ENCODE results near the gene MIEF1.

The MIEF1 gene

DNA sequence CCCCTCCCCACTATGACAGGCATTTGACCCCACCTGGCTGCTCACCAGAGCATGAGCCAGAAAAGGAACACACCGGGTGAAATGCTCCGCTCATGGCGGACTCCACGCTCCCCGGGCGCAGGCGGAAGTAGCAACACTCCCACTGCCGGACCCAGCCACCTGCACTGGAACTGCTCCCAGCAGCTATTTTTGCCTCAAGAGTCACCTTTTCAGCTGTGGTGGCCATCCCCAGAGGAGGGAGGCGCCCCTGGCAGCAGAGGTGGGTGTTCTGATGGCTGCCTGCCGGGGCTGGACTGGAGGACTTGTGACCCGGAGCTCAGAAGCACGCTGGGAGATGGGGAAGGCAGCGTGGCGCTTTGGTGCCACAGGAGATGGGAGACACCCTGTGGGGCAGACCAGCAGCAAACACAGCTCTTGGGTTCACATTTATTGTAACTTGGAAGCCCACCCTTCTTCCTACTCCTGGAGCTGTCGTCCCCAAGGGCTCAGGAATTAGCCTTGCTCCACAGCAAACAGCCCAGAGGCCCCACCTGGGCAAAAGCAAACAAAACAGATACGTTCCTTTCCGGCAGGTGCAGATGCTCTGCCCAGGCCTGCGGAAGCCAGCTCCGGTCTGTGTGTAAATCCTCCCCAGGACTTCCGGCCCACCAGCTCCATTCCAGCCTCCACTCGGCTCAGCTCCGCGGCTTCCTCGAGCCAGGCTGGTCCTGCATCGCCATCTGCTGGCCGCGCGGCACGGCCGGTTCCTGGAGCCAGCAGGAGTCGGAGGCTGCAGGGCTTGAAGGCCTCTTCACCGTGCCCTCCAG is 26.8 kb downstream of the MIEF1 start:
- no peak for DNase-seq (ENCODE audit: low read depth)

DNA sequence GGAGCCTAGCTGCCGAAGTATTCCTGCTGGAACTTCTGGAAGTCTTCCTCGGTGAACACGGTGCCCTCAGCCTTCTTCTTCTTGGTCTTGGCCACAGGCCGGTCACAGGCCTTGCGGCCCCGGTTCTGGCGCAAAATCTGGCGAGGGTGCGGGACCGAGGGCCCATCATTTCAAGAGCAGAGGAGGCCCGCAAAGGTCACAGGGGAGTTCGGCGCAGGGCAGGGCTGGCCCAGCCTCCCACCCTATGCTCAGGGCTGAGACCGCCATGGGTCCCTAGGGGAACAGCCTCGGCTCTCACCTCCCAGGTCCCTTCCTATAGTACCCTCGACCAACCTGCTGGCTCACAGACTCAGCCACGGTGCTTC is 27.4 kb downstream of the MIEF1 start:
- no peak for DNase-seq (ENCODE audit: low read depth)

DNA sequence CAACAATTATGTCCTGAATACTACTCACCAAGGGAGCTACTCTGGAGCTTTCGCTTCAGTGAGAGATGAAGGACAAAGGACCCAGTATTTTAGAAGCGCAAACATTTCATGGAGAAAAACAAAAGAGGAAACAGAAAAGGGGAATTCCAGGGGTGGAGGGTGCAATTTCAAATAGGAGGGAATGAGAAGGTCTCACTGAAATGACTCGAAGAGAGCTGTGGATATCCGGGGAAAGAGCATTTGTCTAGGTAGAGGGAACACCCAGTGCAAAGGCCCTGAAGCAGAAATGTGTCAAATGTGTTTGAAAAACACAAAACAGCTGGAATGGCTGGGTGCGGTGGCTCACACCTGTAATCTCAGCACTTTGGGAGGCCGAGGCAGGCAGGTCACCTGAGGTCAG is 28.0 kb downstream of the MIEF1 start:
- no peak for DNase-seq (ENCODE audit: low read depth)

DNA sequence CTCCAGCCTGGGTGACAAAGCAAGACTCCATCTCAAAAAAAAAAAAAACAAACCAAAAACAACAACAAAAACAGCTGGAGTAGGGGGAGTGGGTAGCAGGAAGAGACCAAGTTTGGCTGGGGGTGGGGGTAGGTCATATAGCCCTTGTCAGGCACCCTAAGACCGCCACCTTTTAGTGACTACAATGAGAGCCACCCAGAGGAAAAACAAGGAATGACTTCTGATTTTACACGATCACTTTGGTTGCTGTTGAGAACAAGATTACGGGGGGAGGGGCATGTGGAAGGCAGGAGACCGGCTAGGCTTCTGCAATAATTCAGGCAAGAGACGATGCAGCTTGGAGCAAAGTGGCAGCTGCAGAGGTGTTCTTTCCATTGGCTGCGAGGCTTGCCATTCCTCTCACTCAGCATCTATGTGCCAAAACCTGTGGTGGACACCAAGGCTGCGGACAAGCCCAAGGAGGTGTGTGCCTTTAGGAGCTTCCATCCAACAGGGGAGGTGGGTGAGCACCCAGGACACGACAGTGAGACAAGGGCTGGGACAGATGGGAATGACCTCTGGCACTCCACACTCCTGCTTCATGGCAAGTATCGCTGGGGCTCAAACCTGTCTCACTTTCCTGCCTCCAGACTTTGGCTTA is 28.7 kb downstream of the MIEF1 start:
- DNase-seq (ENCODE audit: low read depth) = no peak

DNA sequence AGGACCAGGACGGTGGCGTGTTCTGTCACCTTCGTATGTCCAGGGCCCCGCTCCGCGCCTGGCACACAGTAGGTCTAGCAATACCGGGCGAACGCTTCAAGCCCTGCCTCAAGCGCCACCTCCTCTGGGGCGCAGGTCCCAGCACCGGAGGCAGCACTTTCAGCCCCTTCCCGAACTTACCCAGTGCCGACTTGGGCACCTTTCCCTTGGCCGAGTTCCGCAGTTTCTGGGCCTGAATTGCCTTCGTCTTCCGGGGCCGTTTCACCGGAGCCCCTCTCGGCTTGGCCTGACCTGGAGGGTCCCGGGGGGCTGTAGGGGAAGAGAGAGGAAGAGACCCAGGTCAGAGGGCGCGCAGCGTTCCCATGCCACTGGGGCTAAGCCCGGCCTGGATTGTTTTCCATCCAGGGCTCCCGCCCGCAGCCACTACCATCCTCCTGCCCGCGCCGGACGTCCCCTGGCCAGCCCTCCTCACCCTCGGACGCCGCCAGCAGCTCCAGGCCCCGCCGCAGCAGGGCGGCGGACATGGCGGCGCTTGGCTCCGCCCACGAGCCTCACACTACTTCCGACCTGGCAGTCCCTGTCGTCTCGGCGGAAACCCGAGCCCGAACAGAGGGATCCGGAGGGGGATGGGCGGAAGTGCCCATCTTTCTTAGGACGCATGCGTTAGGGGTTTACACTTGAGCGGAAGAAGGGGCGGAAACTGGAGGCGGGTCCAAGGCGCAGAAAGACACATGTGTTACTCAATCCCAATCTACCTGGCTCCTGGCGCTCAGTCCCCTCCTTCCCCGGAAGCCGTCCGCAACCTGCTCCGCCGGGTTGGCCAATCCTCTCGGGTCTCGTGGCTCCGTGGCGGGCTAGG is 30.4 kb downstream of the MIEF1 start, which contains the start of gene RPS19BP1:
Gene RPS19BP1 (minus strand): TSS at position 534 of the 859 bp plus-strand sequence. CDS start 10 bp downstream, at position 524.
- peak; percentile 95 for DNase-seq (ENCODE audit: low read depth)

DNA sequence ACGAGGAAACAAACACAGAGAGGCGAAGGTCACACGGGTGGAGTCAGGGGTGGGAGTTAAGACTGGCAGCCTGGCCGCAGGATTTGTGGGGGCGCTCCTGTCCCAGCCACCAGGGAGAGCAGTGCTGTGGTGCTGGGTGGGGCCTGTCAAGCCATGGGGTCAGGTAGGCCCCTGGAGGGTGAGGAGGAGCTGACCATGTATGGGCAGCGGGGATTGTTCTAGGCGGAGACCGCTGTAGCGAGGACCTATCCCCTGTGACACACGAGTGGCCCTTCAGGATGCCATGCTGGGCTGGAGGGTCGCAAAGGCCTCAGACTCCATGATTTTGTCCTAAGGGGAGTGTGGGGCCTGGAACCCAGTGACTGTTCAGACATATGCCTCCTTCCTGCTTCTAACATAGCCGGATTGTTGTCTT is 32.0 kb downstream of the MIEF1 start:
- no peak for DNase-seq (ENCODE audit: low read depth)

DNA sequence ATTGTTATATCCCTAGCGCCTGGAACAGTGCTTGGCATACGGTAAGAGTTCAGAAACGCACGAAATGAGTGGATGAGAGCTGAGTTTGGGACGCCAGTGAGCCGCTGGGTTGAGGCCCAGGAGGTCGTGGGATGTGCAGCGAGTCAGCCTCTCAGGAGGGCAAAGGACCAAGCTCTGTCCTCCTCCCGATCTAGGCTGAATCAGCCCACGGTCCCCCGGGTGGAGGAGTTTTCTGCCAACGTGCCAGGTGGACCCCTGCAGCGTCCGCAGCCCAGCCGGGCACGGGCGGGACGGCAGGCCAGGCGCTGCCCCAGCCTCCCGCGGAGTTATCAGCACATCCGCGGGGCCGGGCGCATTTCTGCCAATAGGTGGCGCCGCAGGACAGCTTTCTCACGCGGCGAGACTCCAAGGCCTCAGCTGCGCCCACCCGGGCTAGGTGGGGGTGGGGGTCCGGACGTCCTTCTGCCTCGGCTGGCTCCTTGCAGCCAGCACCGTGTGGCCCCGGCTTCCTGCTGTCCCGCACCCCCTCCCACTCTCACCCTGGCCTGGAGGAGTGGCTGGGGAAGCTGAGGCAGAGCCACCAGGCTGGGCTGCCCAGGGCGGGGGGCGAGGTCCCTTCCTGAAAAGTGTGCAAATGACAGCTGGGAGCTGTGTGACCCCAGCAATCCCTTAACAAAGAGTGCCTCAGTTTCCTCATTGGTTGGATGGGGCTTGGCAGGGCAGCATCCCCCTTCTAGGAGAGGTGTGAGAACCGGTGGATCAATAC is 32.7 kb downstream of the MIEF1 start:
- DNase-seq (ENCODE audit: low read depth) = no peak

DNA sequence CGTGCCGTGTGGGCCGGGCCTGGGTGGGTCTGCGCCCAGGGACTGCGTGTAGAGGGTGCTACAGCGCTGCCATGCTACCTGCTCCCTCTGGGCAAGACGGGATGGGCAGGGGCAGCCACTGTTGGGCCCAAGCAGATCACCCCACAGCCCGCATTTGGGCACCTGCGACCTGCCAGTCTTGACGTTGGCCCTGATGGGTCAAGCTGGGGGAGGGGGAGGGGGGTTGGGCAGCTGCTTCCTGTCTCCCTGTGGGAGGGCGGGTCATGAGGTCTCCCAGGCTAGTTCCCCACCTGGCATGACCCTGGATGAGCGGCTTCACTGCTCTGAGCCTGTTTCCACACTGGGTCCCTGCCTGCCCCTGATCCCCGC is 33.3 kb downstream of the MIEF1 start:
- no peak for DNase-seq (ENCODE audit: low read depth)

DNA sequence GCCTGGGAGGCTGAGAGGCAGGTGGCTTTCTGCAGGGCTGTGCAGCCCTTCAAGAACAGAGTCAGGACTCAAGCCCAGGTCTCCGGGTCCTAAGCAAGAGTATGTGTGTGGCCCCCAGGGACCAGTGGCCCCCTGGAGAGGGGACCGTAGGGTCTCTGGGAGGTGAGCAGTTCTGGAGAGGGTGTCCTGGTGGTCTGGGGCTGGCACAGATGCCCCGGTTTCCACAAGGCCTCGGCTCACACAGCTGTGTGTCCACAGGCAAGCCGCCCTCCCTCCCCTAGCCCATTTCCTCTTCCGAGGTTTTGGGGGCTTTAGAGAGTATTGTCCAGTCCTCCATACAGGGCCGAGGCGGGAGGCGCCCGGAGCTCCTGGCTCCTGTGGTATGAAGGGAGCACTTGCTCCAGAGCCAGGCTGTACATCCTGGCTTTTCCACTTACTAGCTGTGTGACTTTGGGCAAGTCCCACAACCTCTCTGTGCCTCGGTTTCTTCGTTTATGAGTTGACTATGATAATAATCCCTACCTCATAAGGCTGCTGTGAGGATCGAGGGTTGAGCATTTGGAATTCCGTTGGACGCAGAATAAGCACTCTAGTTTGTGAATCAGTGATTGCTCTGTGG is 33.9 kb downstream of the MIEF1 start:
- no peak for DNase-seq (ENCODE audit: low read depth)

DNA sequence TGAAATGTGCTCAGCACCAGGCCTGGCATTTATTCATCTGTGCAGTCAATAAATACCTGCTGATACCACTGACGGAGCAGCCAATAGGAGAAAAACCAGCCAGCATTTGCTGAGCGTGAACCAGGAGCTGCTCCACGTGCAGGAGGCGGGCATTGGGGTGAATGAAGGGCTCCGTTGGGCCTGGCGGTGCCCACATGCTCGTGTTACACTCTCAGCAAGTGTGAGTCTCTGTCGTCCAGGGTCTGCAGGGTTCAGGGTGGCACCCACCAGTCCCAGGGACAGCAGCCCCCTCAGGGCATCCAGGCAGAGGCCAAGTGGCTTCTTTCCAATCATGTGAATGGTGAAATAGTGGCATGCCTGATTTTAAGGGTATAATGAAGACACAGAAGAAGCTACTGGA is 34.6 kb downstream of the MIEF1 start:
- DNase-seq (ENCODE audit: low read depth) = no peak

DNA sequence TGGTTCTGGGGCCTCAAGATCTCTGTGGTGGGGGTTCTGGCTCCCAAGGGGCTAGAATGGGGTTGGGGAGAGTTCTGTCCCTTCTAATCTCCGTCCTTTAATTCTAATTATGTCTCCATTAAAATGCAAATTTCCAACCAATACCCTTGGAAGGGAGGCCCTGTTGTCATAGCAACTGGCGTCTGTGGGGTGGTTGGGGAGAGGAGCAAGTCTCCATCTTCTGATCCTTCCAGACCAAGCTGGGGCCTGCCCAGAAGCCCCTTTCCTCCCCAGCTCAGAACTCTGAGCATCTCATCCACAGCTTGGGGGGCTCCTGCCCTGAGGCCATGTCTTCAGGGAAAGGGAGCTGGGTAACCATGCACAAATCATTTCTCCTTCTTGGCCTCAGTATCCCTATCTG is 35.9 kb downstream of the MIEF1 start:
- DNase-seq (ENCODE audit: low read depth) = no peak

DNA sequence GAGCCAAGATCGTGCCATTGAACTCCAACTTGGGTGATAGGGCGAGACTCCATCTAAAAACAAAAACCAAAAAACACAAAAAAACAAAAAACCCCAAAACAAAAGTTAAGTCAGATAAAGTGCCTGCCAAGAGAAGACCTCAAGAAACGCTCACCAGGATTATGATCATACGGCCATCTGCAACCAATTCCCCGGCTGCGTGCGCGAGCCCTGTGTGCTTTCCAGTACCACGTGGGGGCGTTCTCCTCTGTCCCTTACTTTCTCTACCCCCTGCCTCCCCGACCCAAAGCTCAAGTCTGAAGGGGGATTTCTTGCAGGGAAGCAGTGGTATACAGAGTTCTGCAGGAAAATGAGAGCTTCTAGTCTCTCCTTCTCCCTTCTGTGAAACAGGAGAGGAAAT is 41.0 kb downstream of the MIEF1 start:
- DNase-seq (ENCODE audit: low read depth) = no peak

DNA sequence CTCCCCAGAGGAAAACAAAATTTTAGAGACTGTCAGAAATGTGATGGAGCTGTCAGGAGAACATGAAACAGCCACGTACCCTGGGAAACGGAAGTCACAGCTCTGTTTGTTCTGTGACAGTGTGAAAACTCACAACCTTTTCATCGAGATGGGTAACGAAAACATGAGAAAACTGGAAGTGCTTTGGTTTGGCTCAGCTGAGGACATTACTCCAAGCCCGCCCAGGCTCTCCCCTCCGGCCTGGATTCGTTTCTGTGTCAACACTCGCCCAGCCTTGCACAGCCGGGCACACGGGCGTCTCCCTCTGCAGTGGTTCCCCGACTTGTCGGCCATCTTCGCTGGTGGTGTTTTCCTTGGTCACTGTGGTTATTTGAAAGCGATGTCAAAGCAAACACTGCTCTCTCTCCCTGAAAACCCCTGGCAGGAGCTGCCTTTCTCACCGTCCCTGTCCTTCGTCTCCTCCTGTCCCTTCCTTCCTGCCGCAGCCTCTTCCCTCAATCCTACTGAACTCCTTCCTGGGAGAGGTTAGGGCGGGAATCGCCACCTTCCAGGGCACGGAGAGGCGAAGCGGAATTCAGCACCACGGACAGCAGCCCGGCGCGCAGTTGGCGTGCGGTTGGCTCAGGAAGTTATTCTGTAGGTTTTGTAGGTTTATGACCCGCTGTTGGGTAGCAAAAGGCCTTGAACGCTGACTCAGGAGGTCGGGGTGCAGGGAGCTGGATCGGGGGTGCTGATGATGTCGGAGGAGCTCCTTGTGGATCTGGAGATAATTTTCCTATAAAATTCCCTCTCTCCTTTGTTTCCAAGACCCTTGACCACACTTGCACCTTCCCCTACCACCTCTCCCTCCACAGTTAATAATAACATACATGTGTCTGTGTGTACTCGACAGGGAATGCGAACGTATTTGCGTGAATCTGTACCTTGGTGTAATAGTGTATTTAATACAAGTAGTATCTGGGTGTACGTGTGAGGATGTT is 43.6 kb downstream of the MIEF1 start:
- DNase-seq (ENCODE audit: low read depth) = no peak

DNA sequence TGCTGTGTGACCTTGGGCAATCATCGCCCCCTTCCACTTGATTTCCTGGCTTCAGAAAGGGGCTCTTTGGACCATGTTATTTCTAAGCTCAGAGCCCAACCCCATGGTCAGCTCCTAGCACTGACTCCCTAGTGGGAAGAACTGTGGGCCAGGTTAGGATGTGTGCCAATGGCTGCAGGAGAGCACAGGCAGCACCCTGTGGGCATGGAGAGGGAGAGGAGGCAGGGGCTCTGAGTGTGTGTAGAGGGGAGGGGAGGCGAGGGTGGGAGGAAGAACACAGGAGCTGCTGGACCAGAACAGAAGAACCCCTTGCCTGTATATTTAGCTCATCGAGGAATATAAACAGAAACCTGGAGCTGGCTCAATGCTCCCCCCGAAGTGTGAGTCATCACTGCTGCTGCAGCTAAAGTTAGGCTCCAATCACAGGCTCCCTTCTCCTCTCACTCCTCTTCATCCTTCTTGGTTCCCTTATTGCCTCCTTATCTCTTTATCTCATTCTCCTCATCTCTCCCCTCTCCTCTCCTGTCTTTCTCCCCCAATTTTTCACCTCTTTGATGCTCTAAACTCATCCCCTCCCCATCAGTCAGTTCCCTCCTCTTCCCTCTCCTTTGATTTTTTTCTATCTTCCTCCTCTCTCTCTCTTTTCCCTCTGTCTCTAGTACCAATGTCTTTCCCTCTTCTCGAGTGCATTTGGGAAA is 44.9 kb downstream of the MIEF1 start:
- DNase-seq (ENCODE audit: low read depth) = no peak

DNA sequence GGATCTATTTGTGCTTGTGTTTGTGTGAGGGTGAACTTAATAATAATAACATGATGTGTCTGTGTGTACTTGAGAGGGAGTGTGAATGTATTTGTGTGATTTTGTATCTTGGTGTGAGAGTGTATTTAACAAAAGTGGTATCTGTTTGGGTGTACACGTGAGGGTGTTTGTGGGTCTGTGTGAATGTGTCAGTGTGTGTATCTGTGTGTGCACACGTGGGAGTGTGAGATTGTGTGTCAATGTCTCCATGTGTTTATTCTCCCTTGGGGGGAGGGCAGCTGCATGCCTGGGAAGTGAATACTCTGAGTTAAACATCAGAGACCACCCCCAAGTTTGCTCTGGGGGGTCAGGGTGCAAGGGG is 45.5 kb downstream of the MIEF1 start:
- DNase-seq (ENCODE audit: low read depth) = no peak

DNA sequence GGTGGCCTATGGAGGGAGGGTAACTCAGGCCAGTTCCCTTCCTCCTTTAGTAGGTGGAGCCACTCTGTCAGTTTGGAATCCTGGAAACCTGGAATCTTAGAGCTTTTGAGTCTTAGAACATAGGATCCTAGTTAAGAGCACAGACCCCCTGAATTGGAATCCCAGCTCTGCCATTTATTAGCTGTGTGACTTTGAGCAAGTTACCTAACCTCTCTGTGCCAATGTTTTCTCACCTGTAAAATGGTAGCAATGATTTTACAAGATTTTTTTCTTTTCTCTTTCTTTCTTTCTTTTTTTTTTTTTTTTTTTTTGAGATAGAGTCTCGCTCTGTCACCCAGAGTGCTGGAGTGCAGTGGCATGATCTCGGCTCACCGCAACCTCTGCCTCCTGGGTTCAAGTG is 51.3 kb downstream of the MIEF1 start:
- no peak for DNase-seq (ENCODE audit: low read depth)

DNA sequence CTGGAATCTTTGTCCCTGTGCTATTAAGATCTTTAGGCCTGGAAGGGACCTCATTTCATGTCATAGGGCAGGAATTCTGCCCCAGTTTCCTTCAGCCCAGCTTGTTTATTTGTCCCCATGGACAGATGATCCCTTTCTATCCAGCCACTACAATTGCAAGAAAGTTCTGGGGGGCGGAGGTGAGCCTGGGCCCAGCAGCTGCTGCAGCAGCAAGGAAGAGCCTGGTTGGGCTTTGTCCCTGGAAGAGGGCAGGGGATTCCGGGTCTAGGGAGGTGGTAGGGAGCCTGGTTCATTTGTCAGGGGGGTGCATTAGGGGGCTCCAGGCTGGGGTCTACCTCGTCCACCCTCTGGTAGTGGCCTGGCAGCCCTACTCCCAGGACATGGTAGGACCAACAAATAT is 52.1 kb downstream of the MIEF1 start:
- DNase-seq (ENCODE audit: low read depth) = no peak

DNA sequence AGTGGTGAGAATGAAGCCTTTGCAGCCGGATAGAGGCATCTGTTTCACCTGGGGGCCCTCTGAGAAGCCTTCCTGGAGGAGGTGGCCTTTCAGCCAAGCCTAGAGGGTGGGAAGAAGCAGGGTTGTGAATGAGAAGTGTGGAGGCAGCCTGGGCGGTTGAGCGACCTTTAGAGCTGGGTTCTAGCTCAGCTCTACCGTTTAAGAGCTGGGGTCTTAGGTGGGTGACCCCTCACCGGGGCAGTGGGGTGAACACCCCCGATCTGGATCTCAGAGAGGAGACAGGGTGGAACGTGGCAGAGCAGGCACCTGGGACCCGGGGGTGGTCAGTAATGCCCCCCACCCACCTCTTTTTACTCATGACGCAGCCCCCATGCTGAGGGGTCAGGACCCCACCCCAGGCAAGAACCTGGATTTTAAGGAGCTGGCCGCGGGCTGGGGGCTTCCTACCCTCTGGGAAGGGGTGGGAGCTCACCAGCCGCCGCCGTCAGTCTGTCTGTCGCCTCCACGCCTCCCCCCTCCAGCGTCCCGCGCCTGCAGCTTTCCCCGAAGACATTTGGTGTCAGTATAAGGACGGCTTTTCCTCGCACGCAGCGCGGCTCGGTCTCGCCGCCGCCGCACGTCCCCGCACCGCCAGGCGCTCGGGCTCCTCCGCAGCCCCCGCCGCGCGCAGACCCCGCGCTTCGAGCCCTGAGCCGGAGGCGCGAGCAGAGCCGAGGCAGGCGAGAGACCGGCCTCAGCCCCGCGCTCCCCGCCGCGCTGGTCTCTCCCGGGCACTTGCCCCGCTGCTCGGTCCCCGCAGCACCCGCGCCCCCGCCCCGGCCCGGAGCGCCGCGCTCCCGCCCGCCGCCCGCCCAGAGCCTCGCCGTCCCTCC is 55.1 kb downstream of the MIEF1 start:
- DNase-seq (ENCODE audit: low read depth) = no peak

DNA sequence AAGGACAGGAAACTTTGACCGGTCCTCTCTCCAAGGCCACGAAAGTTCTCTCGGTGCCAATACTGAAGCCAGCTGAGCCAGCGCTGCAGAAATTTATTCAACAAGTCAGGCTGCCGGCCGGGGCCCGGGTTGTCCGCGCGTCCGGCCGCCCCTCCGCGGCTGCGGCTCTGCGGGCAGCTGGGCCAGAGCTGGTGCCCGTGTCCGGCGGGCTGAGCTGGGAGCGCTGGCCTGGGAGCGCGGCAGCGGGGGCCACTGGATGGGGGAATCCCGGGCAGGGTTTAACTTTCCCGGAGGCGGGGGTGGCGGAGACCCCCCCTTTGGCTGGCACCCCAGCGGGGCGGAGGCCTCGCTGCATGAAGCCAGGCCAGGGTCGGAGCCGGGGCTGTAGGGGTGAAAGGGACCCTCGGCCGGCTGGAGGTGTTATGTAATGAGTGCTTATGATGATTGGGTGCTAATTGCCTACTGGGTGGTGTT is 56.2 kb downstream of the MIEF1 start:
- no peak for DNase-seq (ENCODE audit: low read depth)
